OCI-LY1 (cell line): ENCODE results near the gene ASB10.

ENCODE experiments used
- CTCF ChIP-seq: fragments of 200-600 bp; sonication (generic), shearing (Covaris generic); IDR thresholded peaks from 2 replicates; pipeline ENCODE4 v1.5.1; 2017; ENCODE audit warnings: mild to moderate bottlenecking, antibody characterized with exemption, low read length, moderate library complexity, mixed read lengths
- EZH2 ChIP-seq: fragments of 200-600 bp; sonication (generic), shearing (Covaris generic); IDR thresholded peaks from 2 replicates; pipeline ENCODE4 v1.8.0; 2017; ENCODE audit warnings: borderline replicate concordance, mixed run types, mild to moderate bottlenecking, antibody characterized with exemption, low read length, moderate library complexity, mixed read lengths

GRCh38 chr7:151197932-151198331 is 10.9 kb upstream of the ASB10 start:
- TF ChIP-seq CTCF (no peak), EZH2 (no peak)
